Astrocyte (in vitro differentiated cells and primary cell): ENCODE results near the gene CDR2L. TPM values are rescaled to one million over a fixed set of nuclear protein-coding genes. Genes with fewer than 3 reads are reported as not detected.
A peak's percentile ranks its signal among the peaks of the same experiment; 100 is the strongest.

Experiments used
- DNase-seq: peaks from one replicate; pipeline ENCODE4 v3.0.0-alpha.2; 2010; ENCODE audit warnings: low read depth
- FAIRE-seq: peaks from 2 replicates; lab custom pipeline; 2011; peaks lifted over from hg19 to GRCh38; lab: Jason Lieb, UNC
- H2AFZ ChIP-seq: 2 replicates; pipeline ENCODE4 v1.6.0; 2012; ENCODE audit warnings: low read depth, low read length, inconsistent platforms
- H3K27ac ChIP-seq: 2 replicates; pipeline ENCODE4 v1.5.1; 2011; ENCODE audit warnings: low read depth, low read length, inconsistent platforms
- H3K27me3 ChIP-seq: 2 replicates; pipeline ENCODE4 v1.6.0; 2011; ENCODE audit warnings: low read length, inconsistent platforms; ENCODE audit not compliant: insufficient read depth
- H3K36me3 ChIP-seq: 2 replicates; pipeline ENCODE4 v1.5.1; 2011; ENCODE audit warnings: low read length, inconsistent platforms; ENCODE audit not compliant: insufficient read depth
- H3K4me1 ChIP-seq: 2 replicates; pipeline ENCODE4 v1.5.1; 2011; ENCODE audit warnings: low read length, inconsistent platforms; ENCODE audit not compliant: insufficient read depth
- H3K4me2 ChIP-seq: 2 replicates; pipeline ENCODE4 v1.6.0; 2012; ENCODE audit warnings: low read length, inconsistent platforms
- H3K4me3 ChIP-seq: 2 replicates; pipeline ENCODE4 v1.5.1; 2011; ENCODE audit warnings: low read depth, mild to moderate bottlenecking, low read length, inconsistent platforms; ENCODE audit not compliant: insufficient read depth
- H3K79me2 ChIP-seq: 2 replicates; pipeline ENCODE4 v1.6.0; 2012; ENCODE audit warnings: mild to moderate bottlenecking, low read length, inconsistent platforms; ENCODE audit not compliant: insufficient read depth
- H3K9ac ChIP-seq: 2 replicates; pipeline ENCODE4 v1.6.0; 2012; ENCODE audit warnings: mild to moderate bottlenecking, low read length, inconsistent platforms
- H3K9me3 ChIP-seq: 2 replicates; pipeline ENCODE4 v1.5.1; 2012; ENCODE audit warnings: low read depth, mild to moderate bottlenecking, low read length, inconsistent platforms; ENCODE audit not compliant: insufficient read depth
- H4K20me1 ChIP-seq: 2 replicates; pipeline ENCODE4 v1.6.0; 2012; ENCODE audit warnings: low read length, inconsistent platforms; ENCODE audit not compliant: insufficient read depth
- H3K27ac Mint-ChIP-seq: one replicate; pipeline ENCODE4 v1.8.0; 2021; ENCODE audit warnings: mild to moderate bottlenecking, mixed read lengths; ENCODE audit not compliant: unreplicated experiment
- H3K27me3 Mint-ChIP-seq: one replicate; pipeline ENCODE4 v1.8.0; 2021; ENCODE audit warnings: low read depth, mixed read lengths; ENCODE audit not compliant: unreplicated experiment
- H3K36me3 Mint-ChIP-seq: one replicate; pipeline ENCODE4 v1.8.0; 2021; ENCODE audit warnings: low read depth, mixed read lengths; ENCODE audit not compliant: unreplicated experiment
- H3K4me1 Mint-ChIP-seq: one replicate; pipeline ENCODE4 v1.8.0; 2021; ENCODE audit warnings: low read depth, mixed read lengths; ENCODE audit not compliant: unreplicated experiment
- H3K4me3 Mint-ChIP-seq: one replicate; pipeline ENCODE4 v1.8.0; 2021; ENCODE audit warnings: mild to moderate bottlenecking, moderate library complexity, mixed read lengths; ENCODE audit not compliant: unreplicated experiment
- H3K9me3 Mint-ChIP-seq: one replicate; pipeline ENCODE4 v1.8.0; 2021; ENCODE audit warnings: mild to moderate bottlenecking, mixed read lengths; ENCODE audit not compliant: unreplicated experiment
- CTCF ChIP-seq: IDR thresholded peaks from 2 replicates; pipeline ENCODE4 v1.5.1; 2011; ENCODE audit warnings: low read depth, mild to moderate bottlenecking, inconsistent platforms, low read length, moderate library complexity; ENCODE audit not compliant: insufficient read depth
- EZH2 ChIP-seq: IDR thresholded peaks from 2 replicates; pipeline ENCODE4 v1.6.1; 2012; ENCODE audit warnings: mild to moderate bottlenecking, low read length, inconsistent platforms; ENCODE audit not compliant: insufficient read depth
- total RNA-seq: library from RNA; stranded (reverse); gene quantifications from 2 replicates; pipeline ENCODE4 v1.2.1, GENCODE V29; 2021

CDR2L gene
- total RNA-seq, 1 donor from 2014 or later: 59.1 TPM

- H3K27me3 ChIP-seq: peaks cover 3% of the 10 kb centered on the region
- no peak overlapping the region for H3K4me3 Mint-ChIP-seq
- H2AFZ ChIP-seq: no peak overlapping the region
- H3K9me3 Mint-ChIP-seq: no peaks in the 10 kb centered on the region
- H3K36me3 ChIP-seq: no peaks in the 10 kb centered on the region
- H3K79me2 ChIP-seq: no peaks in the 10 kb centered on the region
- peak overlapping the region; percentile 18 for H3K27ac Mint-ChIP-seq
- no peak overlapping the region for H3K9ac ChIP-seq
- H3K4me1 ChIP-seq: peaks cover 5% of the 10 kb centered on the region
- peaks cover 3% of the 10 kb centered on the region for H3K4me1 Mint-ChIP-seq
- H4K20me1 ChIP-seq: no peaks in the 10 kb centered on the region
- peaks cover 2% of the 10 kb centered on the region for H3K36me3 Mint-ChIP-seq
- TF ChIP-seq EZH2: no peak
- no peak for TF ChIP-seq CTCF
- no peaks in the 10 kb centered on the region for H3K9me3 ChIP-seq
- no peak overlapping the region for H3K4me2 ChIP-seq
- peaks cover 26% of the 10 kb centered on the region for H3K27me3 Mint-ChIP-seq
- H3K4me3 ChIP-seq: no peak overlapping the region
- FAIRE-seq (no peak), DNase-seq (peak; percentile 23)
- no peak overlapping the region for H3K27ac ChIP-seq
Observed at GRCh38 chr17:74959826-74960515, 27.5 kb upstream of the CDR2L start.

GRCh38 chr17:74960570-74961342 is 26.7 kb upstream of the CDR2L start:
- H3K4me3 Mint-ChIP-seq: peak overlapping the region; percentile 70
- no peaks in the 10 kb centered on the region for H3K79me2 ChIP-seq

More at GRCh38 chr17:74960570-74961342, 26.7 kb upstream of the CDR2L start:
- H3K4me2 ChIP-seq: peak overlapping the region; percentile 52
- H3K4me1 Mint-ChIP-seq: peaks cover 3% of the 10 kb centered on the region
- H3K9me3 Mint-ChIP-seq: no peaks in the 10 kb centered on the region
- H3K9me3 ChIP-seq: no peaks in the 10 kb centered on the region
- peak overlapping the region; percentile 60 for H2AFZ ChIP-seq
- H3K36me3 Mint-ChIP-seq: peaks cover 2% of the 10 kb centered on the region
- peaks cover 26% of the 10 kb centered on the region for H3K27me3 Mint-ChIP-seq
- DNase-seq: peak; percentile 13
- no peaks in the 10 kb centered on the region for H3K36me3 ChIP-seq
- H3K27ac Mint-ChIP-seq: peak overlapping the region; percentile 5
- peaks cover 5% of the 10 kb centered on the region for H3K4me1 ChIP-seq
- H4K20me1 ChIP-seq: no peaks in the 10 kb centered on the region
- H3K27me3 ChIP-seq: peaks cover 3% of the 10 kb centered on the region
- no peak overlapping the region for H3K9ac ChIP-seq
- TF ChIP-seq CTCF (peak; percentile 31), EZH2 (no peak)
- no peak overlapping the region for H3K27ac ChIP-seq
- no peak overlapping the region for H3K4me3 ChIP-seq
- FAIRE-seq: no peak
